ENCODE measurements around the gene RCN1.
"Not testable (repeated sequence)": the region's sequence is repeated elsewhere in the genome, so short reads cannot be mapped to it uniquely, and the experiment has no call there.

Gene RCN1

GRCh38 chr11:32090545-32091370 is at the start of gene RCN1:
Gene RCN1 (plus strand): TSS chr11:32091074. CDS start chr11:32091197, 123 bp downstream.
- no peak for FAIRE-seq

DNA sequence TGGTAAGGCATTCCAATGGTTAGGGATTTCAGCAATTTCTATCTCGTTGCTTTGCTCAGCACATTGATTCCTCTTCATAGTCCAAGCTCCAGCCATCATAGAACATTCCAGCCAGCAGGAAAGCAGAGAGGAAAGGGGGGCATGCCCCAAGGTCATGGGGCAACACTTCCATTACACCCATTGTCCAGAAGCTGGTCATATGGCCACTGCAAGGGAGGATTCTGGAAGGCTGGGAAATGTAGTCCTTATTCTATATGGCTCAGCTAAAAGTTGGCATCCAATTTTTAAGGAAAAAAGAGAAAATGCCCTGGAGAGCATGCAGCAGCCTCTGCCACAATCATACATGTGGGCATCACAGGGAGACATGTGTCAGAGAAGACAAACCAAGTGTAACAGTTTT is 47.1 kb upstream of the RCN1 start:
- no peak for FAIRE-seq

GRCh38 chr11:32044158-32044863 is 46.6 kb upstream of the RCN1 start:
- FAIRE-seq, result no peak

- no peak for FAIRE-seq
Observed at GRCh38 chr11:32045456-32045855, 45.4 kb upstream of the RCN1 start.

DNA sequence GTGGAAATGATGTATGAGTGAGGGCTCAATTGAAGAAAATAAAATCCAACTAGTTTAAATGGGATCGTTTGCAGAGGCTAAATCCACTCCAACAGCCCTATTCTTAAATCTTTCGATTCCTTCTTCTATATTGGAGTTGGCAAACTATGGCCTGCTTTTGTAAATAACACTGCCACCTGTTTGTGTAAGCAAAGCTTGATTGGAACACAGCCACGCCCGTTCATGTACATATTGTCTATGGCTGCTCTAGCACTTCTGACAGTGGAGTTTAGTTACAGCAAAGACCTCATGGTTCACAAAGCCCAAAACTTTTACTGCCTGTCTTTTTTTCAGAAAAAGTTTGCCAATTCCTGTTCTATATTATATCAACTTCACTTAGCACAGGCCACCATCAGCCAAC is 40.6 kb upstream of the RCN1 start:
- FAIRE-seq, result no peak

DNA sequence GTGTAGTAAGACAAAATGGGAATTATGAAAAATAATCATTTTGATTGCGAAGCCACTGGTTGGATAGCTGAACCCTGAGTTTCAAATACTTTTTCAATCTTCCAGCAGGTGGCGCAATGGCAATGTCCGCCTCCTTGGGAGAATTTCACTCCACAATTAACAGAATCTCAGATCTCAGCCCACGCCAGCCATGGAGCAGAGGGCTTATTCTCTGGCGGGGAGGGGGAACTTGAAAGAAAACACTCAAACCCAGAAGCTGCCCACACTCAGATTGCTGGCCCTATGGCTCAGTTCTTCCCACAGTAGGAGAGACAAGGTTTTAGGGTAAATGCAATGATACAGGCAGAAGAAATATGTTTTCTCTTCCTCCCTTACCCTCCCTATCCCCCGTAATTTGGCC is 38.7 kb upstream of the RCN1 start:
- FAIRE-seq, result no peak

DNA sequence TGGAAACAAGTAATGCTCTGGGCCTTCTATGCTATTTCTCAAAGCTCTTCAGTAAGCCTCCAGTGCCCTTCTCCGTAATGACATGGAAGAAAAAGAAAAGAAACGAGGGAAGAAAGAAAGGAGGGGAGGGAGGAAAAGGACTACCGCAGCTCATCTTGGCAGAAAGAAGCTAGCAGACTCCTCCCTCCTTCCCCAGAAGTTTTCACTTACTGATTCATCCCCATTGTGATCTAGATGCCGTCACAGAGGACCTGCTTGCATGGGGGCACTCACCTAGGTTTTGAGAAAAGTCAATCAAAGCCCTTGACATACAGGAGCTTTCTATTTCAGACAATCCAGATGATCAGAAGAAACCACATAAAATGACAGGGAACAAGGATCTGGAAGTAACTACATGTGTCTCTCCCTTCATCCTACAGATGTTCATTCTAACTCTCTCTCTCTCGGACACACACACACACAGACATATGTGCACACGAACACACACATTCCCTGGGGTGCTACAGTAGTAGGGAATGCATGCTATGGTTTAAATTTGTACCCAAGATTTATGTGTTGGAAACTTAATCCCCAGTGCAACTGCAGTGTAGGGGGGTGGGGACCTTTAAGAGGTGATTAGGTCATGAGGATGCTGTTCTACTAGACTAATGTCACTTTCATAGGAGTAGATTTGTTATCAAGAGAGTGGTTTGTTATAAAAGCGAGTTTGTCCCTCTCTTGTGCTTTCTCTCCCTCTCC is 37.6 kb upstream of the RCN1 start:
- no peak for FAIRE-seq

DNA sequence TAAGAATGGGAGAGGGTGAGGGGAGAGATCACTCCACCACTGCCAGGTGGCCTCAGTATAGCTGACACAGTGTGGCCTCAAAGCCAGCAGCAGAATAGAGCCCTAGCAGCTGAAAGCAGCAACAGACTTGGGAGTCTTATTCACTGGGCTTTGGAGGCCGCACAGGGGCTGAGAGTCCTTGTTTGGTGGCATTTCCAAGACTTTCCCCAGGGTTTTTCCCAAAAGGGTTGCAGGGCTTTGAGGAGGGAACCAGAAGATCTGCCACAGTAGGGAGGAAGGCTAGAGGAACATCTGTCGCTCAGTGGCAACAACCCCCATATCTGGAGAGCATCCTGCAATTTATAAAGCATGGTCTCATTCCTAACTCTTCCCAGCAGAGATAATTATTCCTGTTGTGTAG is 35.0 kb upstream of the RCN1 start:
- FAIRE-seq, result no peak

DNA sequence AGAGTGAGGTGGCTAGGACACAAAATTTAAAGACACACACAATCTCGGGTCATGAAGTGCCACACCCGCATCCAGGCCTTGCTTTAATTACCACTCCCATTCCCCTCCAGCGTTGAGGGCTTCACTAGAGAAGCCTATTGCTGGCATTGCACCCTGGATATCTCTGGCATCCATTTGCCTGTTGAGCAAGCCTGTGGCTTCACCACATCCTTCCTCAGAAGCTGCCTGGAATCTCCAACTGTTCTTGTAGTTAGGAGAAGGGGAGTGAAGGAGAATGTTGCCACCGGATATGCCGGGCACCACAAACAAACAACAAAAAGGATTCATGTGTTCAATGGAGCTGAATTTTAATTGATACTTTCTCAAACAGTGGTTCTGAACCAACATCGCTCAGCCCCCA is 34.4 kb upstream of the RCN1 start:
- FAIRE-seq, result no peak

DNA sequence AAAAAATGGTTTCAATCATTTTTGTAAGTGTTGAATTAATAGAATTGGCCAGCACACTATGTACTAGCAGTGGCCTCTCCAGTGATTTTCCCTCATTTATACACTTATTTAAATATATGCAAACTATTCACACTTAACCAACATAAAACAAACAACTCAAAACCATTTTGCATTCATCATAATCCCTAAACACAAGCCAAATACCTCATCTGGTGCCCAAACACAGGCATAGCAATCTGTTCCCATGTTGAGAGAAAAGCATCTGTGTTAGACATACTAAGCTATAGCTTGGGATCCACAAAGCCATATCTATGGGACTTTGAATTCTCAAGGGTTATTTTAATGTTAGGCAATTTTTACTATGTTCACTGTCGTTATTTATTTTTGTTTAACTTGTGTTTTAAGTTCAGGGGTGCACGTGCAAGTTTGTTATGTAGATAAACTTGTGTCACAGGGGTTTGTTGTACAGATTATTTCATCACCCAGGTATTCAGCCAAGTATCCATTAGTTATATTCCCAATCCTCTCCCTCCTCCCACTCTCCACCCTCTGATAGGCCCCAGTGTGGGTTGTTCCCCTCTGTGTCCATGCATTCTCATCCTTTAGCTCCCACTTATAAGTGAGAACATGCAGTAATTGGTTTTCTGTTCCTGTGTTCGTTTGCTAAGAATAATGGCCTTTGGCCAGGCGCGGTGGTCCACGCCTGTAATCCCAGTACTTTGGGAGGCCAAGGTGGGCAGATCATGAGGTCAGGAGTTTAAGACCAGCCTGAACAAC is 31.0 kb upstream of the RCN1 start:
- no peak for FAIRE-seq

DNA sequence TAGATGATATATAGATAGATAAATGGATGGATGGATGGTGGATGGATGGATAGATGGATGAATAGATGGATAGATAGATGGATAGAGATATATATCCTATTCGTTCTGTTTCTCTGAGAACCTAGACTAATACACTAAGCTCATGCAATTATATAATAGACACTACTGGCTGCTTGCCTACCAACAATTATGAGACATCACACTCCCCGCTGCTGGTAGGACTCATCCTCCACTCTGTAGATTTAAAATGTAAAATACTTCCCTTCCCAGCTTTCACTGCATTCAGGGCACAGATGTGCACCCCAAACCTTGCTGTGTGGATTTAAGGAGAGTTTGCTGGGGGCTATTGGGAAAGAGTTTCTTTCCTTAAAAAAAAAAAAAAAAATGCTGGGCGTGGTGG is 28.3 kb upstream of the RCN1 start:
- no peak for FAIRE-seq

GRCh38 chr11:32063031-32063430 is 27.8 kb upstream of the RCN1 start:
- not testable (repeated sequence) for FAIRE-seq

GRCh38 chr11:32065865-32066629 is 24.8 kb upstream of the RCN1 start:
- FAIRE-seq, result no peak

DNA sequence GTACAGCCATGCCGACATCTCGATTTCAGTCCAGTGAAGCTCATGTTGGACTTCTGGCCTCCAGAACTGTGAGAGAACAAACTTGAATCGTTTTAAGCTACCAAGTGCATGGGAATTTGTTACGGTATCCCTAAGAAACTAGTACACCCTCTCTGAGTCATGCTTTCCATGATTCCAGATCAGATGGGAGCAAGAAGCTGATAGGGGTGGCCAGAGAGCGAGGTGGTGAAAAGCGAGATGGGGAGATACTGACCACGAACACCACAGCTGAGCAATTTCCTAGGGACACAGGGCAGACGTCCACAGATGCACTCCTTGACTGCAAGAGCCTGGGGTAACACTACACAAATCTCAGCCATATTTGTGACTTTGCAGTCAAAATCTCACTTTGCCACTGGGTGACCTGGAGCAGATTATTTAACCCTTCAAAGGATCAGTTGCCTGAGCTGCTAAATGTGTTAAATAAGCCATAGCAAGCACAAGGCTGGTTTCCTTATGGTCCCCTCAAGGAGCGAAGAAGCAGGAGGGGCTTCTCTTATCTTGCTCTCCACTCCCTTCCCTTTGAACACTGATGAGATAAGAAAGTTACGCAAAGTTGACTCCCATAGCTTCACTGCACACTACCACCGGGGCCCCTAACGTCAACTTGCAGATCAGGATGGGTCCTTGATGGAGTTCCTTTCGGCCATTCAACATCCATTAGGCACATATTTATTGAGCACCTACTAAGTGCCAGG is 22.6 kb upstream of the RCN1 start:
- FAIRE-seq, result no peak

GRCh38 chr11:32069361-32070058 is 21.4 kb upstream of the RCN1 start:
- no peak for FAIRE-seq

GRCh38 chr11:32070692-32071091 is 20.2 kb upstream of the RCN1 start:
- no peak for FAIRE-seq

- no peak for FAIRE-seq
Observed at GRCh38 chr11:32071811-32072210, 19.1 kb upstream of the RCN1 start.

DNA sequence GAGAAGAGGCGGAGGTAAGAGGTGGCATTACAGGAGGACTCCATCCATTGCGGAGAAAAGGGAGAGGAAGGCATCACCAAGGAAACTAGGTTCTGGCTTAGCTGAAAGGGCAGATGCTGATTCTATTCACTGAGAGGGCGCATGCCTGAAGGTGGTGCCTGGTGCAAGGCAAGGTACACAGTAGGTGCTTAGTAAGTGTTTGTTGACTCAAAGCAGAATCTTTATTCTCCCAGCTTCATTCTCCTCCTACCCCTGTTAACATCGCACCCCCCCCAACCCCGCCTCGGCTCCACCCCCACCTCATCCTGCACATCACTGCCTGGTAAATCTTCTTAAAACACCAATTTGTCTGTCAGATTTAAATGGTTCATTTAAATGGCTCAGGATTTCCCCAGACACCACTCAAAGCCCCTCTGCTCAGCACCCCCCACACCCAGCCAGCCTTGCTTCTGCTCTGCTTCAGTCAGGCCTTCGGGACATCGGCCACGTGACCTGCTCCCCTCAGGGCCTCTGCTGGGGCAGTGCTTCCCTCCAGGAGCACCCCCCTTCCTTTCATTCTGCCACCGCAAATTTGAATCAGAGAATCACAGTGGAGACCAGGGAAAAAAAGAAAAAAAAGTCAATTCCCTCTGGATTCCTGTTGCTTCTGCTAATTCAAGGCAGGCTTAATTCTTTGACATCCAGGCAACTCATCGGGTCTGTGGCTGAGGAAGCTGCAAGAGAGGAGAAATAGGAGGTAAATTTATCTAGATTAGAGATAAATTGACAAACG is 17.8 kb upstream of the RCN1 start:
- FAIRE-seq, result no peak

- FAIRE-seq, result no peak
Observed at GRCh38 chr11:32073644-32074026, 17.2 kb upstream of the RCN1 start.

GRCh38 chr11:32079553-32079952 is 11.3 kb upstream of the RCN1 start:
- no peak for FAIRE-seq

Data from TTC549 (cell line).